ENCODE data around the gene RASAL2.

- TF ChIP-seq, protein P1, sequence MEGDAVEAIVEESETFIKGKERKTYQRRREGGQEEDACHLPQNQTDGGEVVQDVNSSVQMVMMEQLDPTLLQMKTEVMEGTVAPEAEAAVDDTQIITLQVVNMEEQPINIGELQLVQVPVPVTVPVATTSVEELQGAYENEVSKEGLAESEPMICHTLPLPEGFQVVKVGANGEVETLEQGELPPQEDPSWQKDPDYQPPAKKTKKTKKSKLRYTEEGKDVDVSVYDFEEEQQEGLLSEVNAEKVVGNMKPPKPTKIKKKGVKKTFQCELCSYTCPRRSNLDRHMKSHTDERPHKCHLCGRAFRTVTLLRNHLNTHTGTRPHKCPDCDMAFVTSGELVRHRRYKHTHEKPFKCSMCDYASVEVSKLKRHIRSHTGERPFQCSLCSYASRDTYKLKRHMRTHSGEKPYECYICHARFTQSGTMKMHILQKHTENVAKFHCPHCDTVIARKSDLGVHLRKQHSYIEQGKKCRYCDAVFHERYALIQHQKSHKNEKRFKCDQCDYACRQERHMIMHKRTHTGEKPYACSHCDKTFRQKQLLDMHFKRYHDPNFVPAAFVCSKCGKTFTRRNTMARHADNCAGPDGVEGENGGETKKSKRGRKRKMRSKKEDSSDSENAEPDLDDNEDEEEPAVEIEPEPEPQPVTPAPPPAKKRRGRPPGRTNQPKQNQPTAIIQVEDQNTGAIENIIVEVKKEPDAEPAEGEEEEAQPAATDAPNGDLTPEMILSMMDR (conservative IDR thresholded peaks at IDR 0.05 in 1 of 2, IDR thresholded peaks at IDR 0.05 in 1 of 2; ENCODE audit: low read depth in 1 of 2, low read length in 2 of 2), result no peak
- no peak for TF ChIP-seq EZH2 (IDR thresholded peaks at IDR 0.05; ENCODE audit: low read length, missing control alignments)
Measured at GRCh38 chr1:178262120-178262500, 168.2 kb downstream of the RASAL2 start.
